Ectodermal cell (in vitro differentiated cells): Measurements from ENCODE around the gene ARMCX4. TPM values are rescaled to one million over a fixed set of nuclear protein-coding genes. Genes with fewer than 3 reads are reported as not detected.

Source experiments
- H3K27ac ChIP-seq: 2 replicates; pipeline ENCODE4 v1.7.0; 2013; ENCODE audit warnings: mild to moderate bottlenecking, low read depth, low read length; ENCODE audit not compliant: insufficient read depth, poor library complexity, severe bottlenecking
- H3K27me3 ChIP-seq: 2 replicates; pipeline ENCODE4 v1.7.0; 2013; ENCODE audit warnings: mild to moderate bottlenecking, low read length; ENCODE audit not compliant: insufficient read depth, control insufficient read depth, poor library complexity, severe bottlenecking
- H3K36me3 ChIP-seq: one replicate; pipeline ENCODE4 v1.7.0; 2013; ENCODE audit warnings: low read length; ENCODE audit not compliant: control insufficient read depth, insufficient read depth
- H3K4me1 ChIP-seq: one replicate; pipeline ENCODE4 v1.7.0; 2013; ENCODE audit warnings: low read length; ENCODE audit not compliant: control insufficient read depth, insufficient read depth
- H3K4me3 ChIP-seq: 2 replicates; pipeline ENCODE4 v1.7.0; 2013; ENCODE audit warnings: low read depth, low read length, control low read depth; ENCODE audit not compliant: insufficient read depth
- H3K9me3 ChIP-seq: 2 replicates; pipeline ENCODE4 v1.7.0; 2013; ENCODE audit warnings: mild to moderate bottlenecking, low read length, moderate library complexity; ENCODE audit not compliant: control insufficient read depth
- WGBS, 2 experiments: methylation state at CpG; one replicate each; pipeline ENCODE4 v1.1.7; 2013; ENCODE audit warnings: missing lambda C conversion rate in 2 of 2; 5-methylcytosine and 5-hydroxymethylcytosine counted together
- polyA plus RNA-seq, 4 experiments: library from polyadenylated mRNA; stranded (reverse); fragments of 50-300 nt; gene quantifications; one replicate each; pipeline ENCODE4 v1.2.3, GENCODE V29; 2013

The ARMCX4 gene
- polyA plus RNA-seq (2013, experiment 1 of 4) = 18.6 TPM
- polyA plus RNA-seq (2013, experiment 2 of 4) = 26.2 TPM
- polyA plus RNA-seq (2013, experiment 3 of 4) = 12.0 TPM
- polyA plus RNA-seq (2013, experiment 4 of 4) = 14.6 TPM

DNA sequence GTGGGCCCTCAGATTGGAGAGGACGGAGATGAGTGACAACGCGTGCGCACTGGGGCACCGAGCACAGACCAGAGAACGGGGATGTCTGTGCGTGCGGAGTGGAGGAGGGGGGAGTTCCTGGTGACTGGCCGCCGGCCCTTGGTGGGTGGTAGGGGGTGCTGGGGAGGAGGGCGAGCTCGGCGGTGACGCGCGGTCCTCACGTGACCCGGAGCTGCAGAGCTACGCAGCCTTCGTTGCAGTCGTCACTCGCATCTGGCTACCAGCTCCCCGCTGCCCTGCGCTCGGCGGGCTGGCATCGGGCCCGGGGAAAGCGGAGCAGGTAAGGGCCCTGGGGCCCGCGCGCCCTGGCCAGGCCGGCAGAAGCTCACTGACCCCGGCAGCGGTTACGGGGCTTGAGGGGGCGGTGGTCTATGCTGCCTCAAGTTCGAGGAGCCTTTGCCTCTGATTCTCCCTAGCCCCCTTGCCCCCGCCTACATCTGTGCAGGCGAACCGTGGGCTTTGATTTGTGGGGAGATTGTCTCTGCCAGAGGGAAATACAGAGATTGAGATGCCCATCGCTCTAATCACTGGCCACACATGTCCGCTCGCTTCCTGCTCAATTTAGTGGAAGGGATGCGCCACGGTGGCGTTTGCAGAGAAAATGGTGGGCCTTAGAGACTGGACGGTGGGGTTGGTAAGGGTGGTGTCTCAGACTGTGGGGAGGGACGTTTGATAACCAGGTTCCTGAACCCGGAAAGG, at the start of gene ARMCX4:
Gene ARMCX4 (plus strand): TSS at position 245 of the 738 bp plus-strand sequence. CDS start 3,134 bp downstream, outside the sequence.
- Histone ChIP-seq H3K4me3 (peak within 1 kb of the TSS; percentile 51), H3K27me3 (no peaks in the 10 kb centered on the region), H3K27ac (no peak within 1 kb of the TSS), H3K4me1 (no peaks in the 10 kb centered on the region), H3K9me3 (no peaks in the 10 kb centered on the region), H3K36me3 (no peaks in the 10 kb centered on the region)
- WGBS, 2 experiments = 9 to 10% methylated on average over 48 to 50 of the region's 50 CpGs

DNA sequence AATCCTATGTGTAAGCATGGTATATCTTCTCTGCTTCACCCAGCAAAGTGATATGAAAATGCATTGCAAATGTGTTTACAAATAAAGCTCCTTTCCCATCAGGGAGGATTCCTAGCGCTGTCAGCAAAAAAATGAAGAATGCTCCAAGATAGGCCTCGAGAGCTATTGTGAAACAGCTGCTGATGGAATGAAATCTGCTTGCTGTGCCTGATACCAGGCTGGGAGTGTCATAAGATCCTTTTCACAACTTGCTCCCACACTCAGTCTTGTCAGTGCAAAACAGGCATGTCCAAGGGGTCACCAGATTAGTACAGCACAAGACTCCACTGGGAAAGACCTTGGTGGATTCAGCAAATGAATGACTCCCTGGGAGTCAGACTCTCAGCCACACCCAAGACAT, 43.2 kb upstream of the ARMCX4 start:
- H3K4me3 ChIP-seq = no peak overlapping the region
- H3K27ac ChIP-seq = no peak overlapping the region
- H3K36me3 ChIP-seq = peaks cover 12% of the 10 kb centered on the region
- H3K27me3 ChIP-seq = no peaks in the 10 kb centered on the region
- no peaks in the 10 kb centered on the region for H3K4me1 ChIP-seq
- no peaks in the 10 kb centered on the region for H3K9me3 ChIP-seq
- 100% methylated on average over 2 of the region's 2 CpGs for WGBS, 2 experiments

DNA sequence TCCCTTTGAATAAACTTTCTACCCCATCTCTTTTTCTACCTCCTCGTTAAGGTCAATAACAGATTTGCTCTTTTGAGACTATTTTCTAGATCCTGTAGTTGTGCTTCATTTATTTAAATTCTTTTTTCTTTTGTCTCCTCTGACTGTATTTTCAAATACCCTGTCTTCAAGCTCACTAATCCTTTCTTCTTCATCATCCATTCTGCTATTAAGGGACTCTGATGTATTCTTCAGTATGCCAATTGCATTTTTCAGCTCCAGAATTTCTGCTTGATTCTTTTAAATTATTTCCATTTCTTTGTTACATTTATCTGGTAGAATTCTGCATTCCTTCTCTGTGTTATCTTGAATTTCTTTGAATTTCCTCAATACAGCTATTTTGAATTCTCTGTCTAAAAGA, 36.0 kb upstream of the ARMCX4 start:
- Histone ChIP-seq H3K27ac (no peak overlapping the region), H3K27me3 (no peaks in the 10 kb centered on the region), H3K4me3 (no peak overlapping the region), H3K9me3 (no peaks in the 10 kb centered on the region), H3K4me1 (no peaks in the 10 kb centered on the region), H3K36me3 (no peaks in the 10 kb centered on the region)
- WGBS, 2 experiments = 100% methylated on average over 1 of the region's 1 CpG; no CpG with 5 or more reads in 1 of the 2 experiments

GRCh38 chrX:101450085-101450484, 35.2 kb upstream of the ARMCX4 start:
- no peak overlapping the region for H3K27ac ChIP-seq
- H3K9me3 ChIP-seq = no peaks in the 10 kb centered on the region
- H3K27me3 ChIP-seq = no peaks in the 10 kb centered on the region
- no peaks in the 10 kb centered on the region for H3K4me1 ChIP-seq
- H3K4me3 ChIP-seq = no peak overlapping the region
- 92 to 93% methylated on average over 2 of the region's 2 CpGs for WGBS, 2 experiments
- no peaks in the 10 kb centered on the region for H3K36me3 ChIP-seq

GRCh38 chrX:101450961-101451360, 34.3 kb upstream of the ARMCX4 start:
- Histone ChIP-seq H3K9me3 (no peaks in the 10 kb centered on the region), H3K4me3 (no peak overlapping the region), H3K36me3 (no peaks in the 10 kb centered on the region), H3K27ac (no peak overlapping the region), H3K27me3 (no peaks in the 10 kb centered on the region), H3K4me1 (no peaks in the 10 kb centered on the region)
- 80 to 84% methylated on average over 2 of the region's 2 CpGs for WGBS, 2 experiments

DNA sequence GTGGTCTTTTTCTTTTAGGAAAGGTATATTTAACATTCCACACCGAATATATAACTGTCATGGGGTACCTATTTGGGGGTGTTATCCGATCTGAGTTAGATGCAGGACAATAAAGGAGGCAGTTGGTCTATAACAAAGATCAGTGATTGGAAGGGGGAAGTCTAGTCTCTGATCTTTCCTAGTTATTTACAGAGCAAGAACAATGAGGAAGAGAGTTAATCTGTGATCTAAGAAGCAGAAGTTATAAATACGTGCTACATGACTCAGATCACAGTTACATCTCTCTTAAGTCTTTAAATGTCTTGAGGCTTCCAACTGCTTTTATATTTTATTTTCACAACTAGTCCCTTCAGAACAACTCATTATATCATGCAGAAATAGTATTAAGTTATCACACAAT, 33.2 kb upstream of the ARMCX4 start:
- Histone ChIP-seq H3K4me1 (no peaks in the 10 kb centered on the region), H3K27me3 (no peaks in the 10 kb centered on the region), H3K36me3 (no peaks in the 10 kb centered on the region), H3K9me3 (no peaks in the 10 kb centered on the region), H3K27ac (no peak overlapping the region), H3K4me3 (no peak overlapping the region)
- 92 to 100% methylated on average over 1 to 3 of the region's 3 CpGs for WGBS, 2 experiments

GRCh38 chrX:101460669-101461068, 24.6 kb upstream of the ARMCX4 start:
- Histone ChIP-seq H3K27ac (no peak overlapping the region), H3K36me3 (no peaks in the 10 kb centered on the region), H3K27me3 (no peaks in the 10 kb centered on the region), H3K9me3 (no peaks in the 10 kb centered on the region), H3K4me3 (no peak overlapping the region), H3K4me1 (no peaks in the 10 kb centered on the region)
- WGBS, 2 experiments = 80% methylated on average over 1 of the region's 1 CpG

GRCh38 chrX:101462892-101463291, 22.4 kb upstream of the ARMCX4 start:
- H3K27ac ChIP-seq = no peak overlapping the region
- H3K4me1 ChIP-seq = no peaks in the 10 kb centered on the region
- 77 to 88% methylated on average over 3 of the region's 3 CpGs for WGBS, 2 experiments
- H3K36me3 ChIP-seq = no peaks in the 10 kb centered on the region
- no peaks in the 10 kb centered on the region for H3K9me3 ChIP-seq
- H3K27me3 ChIP-seq = no peaks in the 10 kb centered on the region
- H3K4me3 ChIP-seq = no peak overlapping the region

DNA sequence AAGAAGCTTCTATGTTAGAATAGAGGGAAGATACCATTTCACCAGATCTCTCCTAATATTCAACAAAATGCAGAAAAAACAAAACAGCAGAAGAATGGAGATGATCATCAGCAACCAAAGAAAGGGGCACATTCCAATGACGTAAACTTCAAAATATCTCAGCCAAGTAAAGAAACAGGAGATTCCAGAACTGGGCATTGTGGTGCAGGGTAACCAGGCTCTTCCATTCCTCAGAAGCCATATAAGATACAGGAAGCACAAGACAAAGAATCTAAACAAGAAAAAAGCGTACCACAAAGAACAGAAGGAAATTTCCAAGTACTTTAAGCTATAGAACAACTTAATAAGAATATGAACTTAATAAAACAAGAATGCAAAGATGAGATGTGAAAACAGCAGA, 6.9 kb upstream of the ARMCX4 start:
- Histone ChIP-seq H3K4me1 (no peaks in the 10 kb centered on the region), H3K9me3 (no peaks in the 10 kb centered on the region), H3K36me3 (no peaks in the 10 kb centered on the region), H3K4me3 (no peak overlapping the region), H3K27me3 (no peaks in the 10 kb centered on the region), H3K27ac (no peak overlapping the region)
- WGBS, 2 experiments = 80 to 92% methylated on average over 1 of the region's 2 CpGs

DNA sequence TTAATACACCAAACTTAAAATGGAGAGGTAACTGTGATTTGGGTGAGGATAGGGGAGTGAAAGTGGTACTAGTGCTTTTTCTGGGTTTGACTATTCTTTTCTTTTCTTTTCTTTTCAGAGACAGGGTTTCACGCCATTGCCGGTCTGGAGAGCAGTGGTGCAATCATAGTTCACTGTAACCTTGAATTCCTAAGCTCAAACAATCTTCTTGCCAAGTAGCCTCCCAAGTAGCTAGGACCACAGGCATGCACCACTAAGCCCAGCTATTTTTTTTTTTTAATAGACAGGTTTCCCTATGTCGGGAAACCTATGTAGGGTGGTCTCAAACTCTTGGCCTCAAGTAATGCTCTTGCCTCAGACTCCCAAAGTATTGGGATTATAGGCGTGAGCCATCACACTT, 3.0 kb upstream of the ARMCX4 start:
- no peaks in the 10 kb centered on the region for H3K27me3 ChIP-seq
- H3K4me1 ChIP-seq = no peaks in the 10 kb centered on the region
- H3K27ac ChIP-seq = no peak overlapping the region
- H3K36me3 ChIP-seq = no peaks in the 10 kb centered on the region
- 97 to 100% methylated on average over 3 to 4 of the region's 4 CpGs for whole genome bisulfite sequencing, 2 experiments
- no peak overlapping the region for H3K4me3 ChIP-seq
- H3K9me3 ChIP-seq = no peaks in the 10 kb centered on the region
